Activated CD4-positive, alpha-beta T cell treated with anti-CD3 and anti-CD28 coated beads, Interleukin-2, Interleukin-4, amounts not matched to agents 100 ng/mL and 50 ng/mL, durations not matched to agents 16 hours and 8 hours (primary cell): ENCODE measurements around the gene RAB31.

Experiments
- DNase-seq: peaks from one replicate; pipeline ENCODE4 v3.0.0-alpha.2; 2020; ENCODE audit warnings: low spot score

RAB31 gene

GRCh38 chr18:9791991-9792390 is 83.9 kb downstream of the RAB31 start:
- no peak for DNase-seq

- peak; percentile 10 for DNase-seq
Measured at GRCh38 chr18:9792565-9793245, 84.6 kb downstream of the RAB31 start.

DNA sequence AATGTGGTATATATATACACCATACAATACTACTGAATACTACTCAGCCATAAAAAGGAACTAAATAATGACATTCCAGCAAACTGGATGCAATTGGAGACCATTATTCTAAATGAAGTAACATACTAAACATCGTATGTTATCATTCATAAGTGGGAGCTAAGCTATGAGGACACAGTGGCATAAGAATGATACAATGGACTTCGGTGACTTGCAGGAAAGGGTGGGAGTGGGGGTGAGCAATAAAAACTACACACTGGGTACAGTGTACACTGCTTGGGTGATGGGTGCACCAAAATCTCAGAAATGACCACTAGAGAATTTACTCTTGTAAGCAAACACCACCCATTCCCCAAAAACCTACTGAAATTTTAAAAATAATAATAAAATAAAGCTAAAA is 87.9 kb downstream of the RAB31 start:
- no peak for DNase-seq

GRCh38 chr18:9796935-9797549 is 88.9 kb downstream of the RAB31 start:
- no peak for DNase-seq

- DNase-seq, result no peak
Measured at GRCh38 chr18:9802175-9803062, 94.3 kb downstream of the RAB31 start.

DNA sequence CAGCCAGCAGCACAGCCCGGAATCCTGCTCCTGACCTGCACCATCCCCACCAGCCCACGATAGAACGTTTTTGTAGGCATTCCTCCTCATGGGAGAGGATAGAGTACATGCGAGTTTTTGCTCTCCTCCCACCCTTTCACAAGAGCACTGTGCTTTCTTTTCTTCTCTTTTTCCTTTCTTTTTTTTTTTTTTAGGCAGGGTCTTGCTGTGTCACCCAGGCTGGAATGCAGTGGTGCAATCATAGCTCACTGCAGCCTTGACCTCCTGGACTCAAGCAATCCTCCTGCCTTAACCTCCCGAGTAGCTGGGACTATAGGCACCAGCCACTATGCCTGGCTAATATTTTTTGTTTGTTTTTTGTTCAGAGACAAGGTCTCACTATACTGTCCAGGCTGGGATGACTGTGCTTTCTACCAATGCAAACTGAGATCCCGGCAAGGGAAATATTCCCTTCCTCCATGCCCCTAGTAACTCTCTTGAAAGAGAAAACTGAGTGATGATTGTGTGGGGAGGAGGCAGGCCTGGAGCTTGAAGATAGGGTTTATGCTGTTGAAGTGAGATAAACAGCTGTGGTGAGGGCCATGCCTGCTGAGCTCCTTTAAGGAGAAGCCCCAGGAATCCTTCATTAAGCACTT is 95.1 kb downstream of the RAB31 start:
- no peak for DNase-seq

- no peak for DNase-seq
Measured at GRCh38 chr18:9803698-9804516, 95.8 kb downstream of the RAB31 start.

GRCh38 chr18:9804517-9805104 is 96.5 kb downstream of the RAB31 start:
- no peak for DNase-seq

- no peak for DNase-seq
Measured at GRCh38 chr18:9806905-9807304, 98.8 kb downstream of the RAB31 start.

DNA sequence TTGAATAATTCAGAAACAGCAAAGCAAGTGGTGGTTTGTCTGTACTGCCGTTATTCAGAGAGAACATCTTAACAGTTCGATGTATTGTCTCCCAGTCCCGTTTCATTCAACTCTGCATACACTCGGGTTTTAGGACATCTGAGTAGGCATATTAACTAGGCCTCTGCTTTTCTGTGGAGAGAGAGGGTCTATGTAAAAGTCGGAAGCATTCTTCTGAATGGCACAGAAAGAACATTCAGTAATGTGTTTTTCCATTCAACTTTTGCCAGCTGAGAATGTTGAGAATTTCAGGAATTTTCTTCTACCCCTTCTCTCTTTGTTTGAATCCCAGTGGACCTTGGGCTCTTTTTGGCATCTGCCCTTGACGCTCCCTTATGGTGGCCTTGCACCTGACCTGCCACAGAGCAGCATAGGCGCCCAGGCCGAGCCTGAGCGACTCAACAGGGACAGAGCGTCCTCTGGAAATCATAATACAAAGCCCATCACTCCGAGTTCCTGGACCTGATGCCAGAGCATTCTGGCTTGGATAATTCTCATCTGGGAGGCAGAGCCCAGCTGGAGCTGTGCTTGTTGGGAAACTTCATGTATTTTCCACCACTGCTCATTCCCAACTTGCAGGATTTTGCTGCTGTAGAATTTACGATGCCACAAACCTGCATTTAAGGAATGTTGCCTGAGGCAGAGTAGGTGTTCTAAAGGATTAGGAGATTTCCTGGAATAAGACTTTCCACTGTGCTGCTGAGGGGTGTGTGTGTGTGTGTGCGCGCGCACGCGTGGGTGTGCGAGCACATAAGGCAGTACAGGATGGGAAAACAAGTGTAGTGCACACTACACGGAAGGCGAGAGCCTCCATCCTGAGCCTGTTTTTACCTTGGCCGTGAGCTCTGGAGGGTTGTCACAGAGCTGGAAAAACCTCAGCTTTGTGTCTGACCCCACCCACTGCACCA is 100.5 kb downstream of the RAB31 start:
- DNase-seq, result no peak

DNA sequence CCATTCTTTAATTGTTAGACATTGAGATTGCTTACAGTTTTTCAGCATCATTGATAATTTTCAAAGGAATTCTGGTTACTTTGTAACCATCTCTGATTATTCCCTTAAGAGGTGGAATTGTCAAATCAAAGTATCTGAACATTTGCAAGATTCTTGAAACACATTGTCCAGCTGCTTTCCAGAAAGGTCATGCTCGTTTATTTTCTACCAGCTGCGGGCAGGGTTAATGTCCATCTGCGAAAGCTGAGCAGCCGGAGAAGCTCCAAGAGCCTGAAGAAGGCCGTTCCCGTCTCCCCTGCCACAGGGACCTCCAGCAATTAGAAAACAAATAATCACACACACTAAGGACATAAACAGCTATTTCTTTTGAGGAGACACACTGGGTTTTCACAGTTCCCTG is 101.6 kb downstream of the RAB31 start:
- DNase-seq, result no peak

GRCh38 chr18:9810299-9810698 is 102.2 kb downstream of the RAB31 start:
- no peak for DNase-seq

DNA sequence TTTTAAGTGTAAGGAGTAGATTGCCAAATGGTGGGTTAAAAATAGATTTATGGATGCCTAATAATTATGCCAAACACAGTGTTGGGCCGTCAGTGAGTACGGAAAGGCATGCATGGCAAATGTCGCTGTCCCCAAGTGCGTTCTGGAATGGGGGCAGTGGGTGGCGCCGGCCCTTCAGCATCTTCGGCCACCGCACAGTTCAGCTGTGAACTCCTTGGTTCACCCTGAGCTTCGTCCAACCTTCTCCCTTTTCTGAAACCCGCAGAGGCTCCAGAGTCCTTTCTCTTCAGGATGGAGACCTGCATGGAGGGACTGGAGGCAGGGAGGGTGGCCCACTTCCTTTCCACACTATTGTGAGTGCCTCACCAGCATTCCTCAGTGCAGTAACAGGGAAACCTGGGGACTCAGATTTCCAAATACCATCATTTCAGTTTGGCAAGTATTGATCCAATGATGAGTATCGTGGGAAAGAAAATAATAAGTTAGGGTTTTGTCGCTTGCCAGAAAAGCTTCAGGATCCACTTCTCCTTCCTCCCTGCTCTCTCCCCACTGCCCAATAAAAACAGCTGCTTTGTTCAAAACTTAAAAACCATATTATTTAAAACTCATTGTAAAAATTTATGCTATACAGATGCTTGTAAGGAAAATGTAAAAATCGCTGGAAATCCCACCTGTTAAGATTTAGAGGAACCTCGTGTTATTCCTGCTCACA is 103.0 kb downstream of the RAB31 start:
- no peak for DNase-seq

GRCh38 chr18:9811978-9812377 is 103.9 kb downstream of the RAB31 start:
- DNase-seq, result no peak

GRCh38 chr18:9814431-9814830 is 106.3 kb downstream of the RAB31 start:
- no peak for DNase-seq

- DNase-seq, result no peak
Measured at GRCh38 chr18:9817286-9817685, 109.2 kb downstream of the RAB31 start.

- no peak for DNase-seq
Measured at GRCh38 chr18:9817725-9818422, 109.8 kb downstream of the RAB31 start.

DNA sequence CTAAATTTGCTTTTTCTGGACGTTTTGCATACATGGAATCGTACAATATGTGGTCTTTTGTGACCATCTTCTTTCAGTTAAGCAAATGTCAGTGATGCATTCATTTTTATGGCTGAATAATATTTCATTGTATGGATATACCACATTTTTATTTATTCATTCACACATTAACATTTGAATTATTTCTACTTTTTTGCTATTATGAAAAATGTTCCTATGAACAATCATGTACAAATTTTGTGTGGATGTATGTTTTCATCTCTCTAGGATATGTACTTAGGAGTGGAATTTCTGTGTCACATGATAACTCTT is 110.3 kb downstream of the RAB31 start:
- no peak for DNase-seq

- no peak for DNase-seq
Measured at GRCh38 chr18:9820127-9820526, 112.0 kb downstream of the RAB31 start.
